Muscle layer of duodenum (tissue), 2 donors: ENCODE data around the gene CHRDL1.

Experiments used
- H3K27ac ChIP-seq: one replicate; pipeline ENCODE4 v1.7.0; 2013; ENCODE audit warnings: mild to moderate bottlenecking, low read length
- H3K27me3 ChIP-seq: one replicate; pipeline ENCODE4 v1.7.0; 2013; ENCODE audit warnings: low read depth, mild to moderate bottlenecking, control low read depth, low read length
- H3K36me3 ChIP-seq, 2 donors: one replicate each; pipeline ENCODE4 v1.7.0; 2013; ENCODE audit warnings: low read length in 2 of 2, control low read depth in 1 of 2, mild to moderate bottlenecking in 1 of 2; ENCODE audit not compliant: insufficient read depth in 2 of 2, control insufficient read depth in 1 of 2
- H3K4me1 ChIP-seq, 2 donors: one replicate each; pipeline ENCODE4 v1.7.0; 2013; ENCODE audit warnings: low read length in 2 of 2, mild to moderate bottlenecking in 2 of 2, control low read depth in 1 of 2, moderate library complexity in 1 of 2; ENCODE audit not compliant: insufficient read depth in 2 of 2, control insufficient read depth in 1 of 2
- H3K4me3 ChIP-seq, 2 donors: one replicate each; pipeline ENCODE4 v1.7.0; 2013; ENCODE audit warnings: low read length in 2 of 2, low read depth in 1 of 2, mild to moderate bottlenecking in 1 of 2
- H3K9me3 ChIP-seq, 2 donors: one replicate each; pipeline ENCODE4 v1.7.0; 2013; ENCODE audit warnings: low read length in 2 of 2, control low read depth in 1 of 2, mild to moderate bottlenecking in 1 of 2; ENCODE audit not compliant: control insufficient read depth in 1 of 2
- donor health status: healthy.

The CHRDL1 gene

DNA sequence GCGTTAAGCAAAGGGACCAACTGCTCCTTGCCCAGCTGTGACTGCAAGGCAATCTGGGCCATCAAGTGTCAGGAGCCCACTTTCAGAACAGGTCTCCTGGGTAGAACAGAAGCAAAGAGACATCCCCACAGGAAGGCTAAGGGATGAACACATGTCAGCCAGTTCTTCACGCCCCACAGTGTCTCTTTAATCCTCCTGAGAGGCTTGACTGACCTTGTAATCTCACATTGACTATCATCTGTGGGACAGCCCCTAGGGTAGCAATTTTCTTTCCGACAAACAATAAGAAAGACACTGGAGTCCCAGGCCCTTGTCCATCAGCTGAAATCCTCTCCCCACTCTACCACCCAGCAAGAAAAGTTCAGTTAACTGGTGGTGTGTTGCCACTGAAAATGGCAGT, 1.0 kb downstream of the CHRDL1 start:
- Histone ChIP-seq H3K4me1 (peaks cover 0 to 7% of the 10 kb centered on the region in 2 donors), H3K27ac (peak overlapping the region; percentile 29), H3K36me3 (no peaks in the 10 kb centered on the region), H3K27me3 (no peaks in the 10 kb centered on the region), H3K4me3 (peak overlapping the region; percentile 42 to 60), H3K9me3 (no peaks in the 10 kb centered on the region)

DNA sequence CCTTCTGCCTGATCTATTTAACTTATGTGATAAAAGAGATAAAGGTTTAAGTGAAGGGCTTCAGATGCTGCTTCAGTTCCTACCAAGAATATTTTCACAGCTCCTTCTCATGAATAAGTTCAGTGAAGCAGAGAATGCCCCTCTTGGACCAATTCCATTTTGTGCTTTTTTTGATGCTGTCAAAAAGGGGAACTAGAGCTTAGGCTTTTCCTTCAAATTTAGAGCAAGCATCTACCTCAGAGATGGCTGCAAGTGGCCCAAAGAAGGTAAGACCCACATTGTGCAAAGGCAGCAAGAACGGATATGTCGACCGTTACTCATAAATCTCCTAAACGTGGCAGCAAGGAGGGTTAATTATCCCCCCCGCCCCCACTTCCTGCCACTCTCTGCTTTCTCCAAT, 4.5 kb downstream of the CHRDL1 start:
- Histone ChIP-seq H3K9me3 (no peaks in the 10 kb centered on the region), H3K27me3 (no peaks in the 10 kb centered on the region), H3K27ac (no peak overlapping the region), H3K4me3 (no peak overlapping the region), H3K36me3 (no peaks in the 10 kb centered on the region), H3K4me1 (peaks cover 0 to 4% of the 10 kb centered on the region in 2 donors)

DNA sequence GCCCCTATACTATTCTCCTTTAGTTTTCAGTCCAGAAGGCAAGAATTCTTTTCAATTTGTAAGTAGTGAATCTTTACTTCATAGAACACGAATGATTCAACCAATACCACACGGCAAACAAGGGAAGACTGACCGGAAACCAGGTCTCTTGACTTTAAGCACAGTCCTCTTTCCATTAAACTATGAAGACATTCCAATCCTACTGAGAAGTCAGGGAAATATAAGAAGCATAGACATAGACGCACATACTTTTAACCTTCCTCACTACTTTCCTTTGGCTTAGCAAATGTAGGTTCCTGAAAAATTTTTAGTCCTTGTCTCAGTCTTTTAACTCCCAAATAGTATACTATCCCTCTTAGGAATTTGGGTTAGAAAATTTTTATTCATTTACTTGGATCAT, 9.1 kb downstream of the CHRDL1 start:
- H3K27ac ChIP-seq = no peak overlapping the region
- H3K4me3 ChIP-seq = no peak overlapping the region
- no peaks in the 10 kb centered on the region for H3K36me3 ChIP-seq
- H3K9me3 ChIP-seq = no peaks in the 10 kb centered on the region
- no peaks in the 10 kb centered on the region for H3K27me3 ChIP-seq
- peaks cover 0 to 7% of the 10 kb centered on the region in 2 donors for H3K4me1 ChIP-seq

DNA sequence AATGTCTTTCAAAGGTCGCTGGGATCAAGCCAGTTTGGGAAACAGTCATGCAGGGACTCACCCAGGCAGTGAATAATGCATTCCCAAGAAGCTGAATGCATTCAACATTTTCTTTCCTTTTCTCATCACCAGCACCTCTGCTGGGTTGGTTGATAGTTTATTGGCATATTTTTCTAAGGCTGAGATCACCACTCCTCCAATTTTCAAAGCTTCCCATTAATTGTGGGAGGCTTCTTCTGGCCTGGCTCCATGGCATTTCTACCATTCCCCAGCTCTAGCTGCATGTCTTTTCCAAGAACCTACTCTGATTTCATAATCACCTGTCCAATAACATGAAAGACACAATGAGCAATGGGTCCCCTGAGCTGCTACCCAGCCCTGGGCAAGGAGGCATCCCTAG, 35.8 kb downstream of the CHRDL1 start:
- Histone ChIP-seq H3K27ac (no peak overlapping the region), H3K4me3 (no peak overlapping the region), H3K27me3 (no peaks in the 10 kb centered on the region), H3K9me3 (no peaks in the 10 kb centered on the region), H3K4me1 (no peaks in the 10 kb centered on the region), H3K36me3 (no peaks in the 10 kb centered on the region)

DNA sequence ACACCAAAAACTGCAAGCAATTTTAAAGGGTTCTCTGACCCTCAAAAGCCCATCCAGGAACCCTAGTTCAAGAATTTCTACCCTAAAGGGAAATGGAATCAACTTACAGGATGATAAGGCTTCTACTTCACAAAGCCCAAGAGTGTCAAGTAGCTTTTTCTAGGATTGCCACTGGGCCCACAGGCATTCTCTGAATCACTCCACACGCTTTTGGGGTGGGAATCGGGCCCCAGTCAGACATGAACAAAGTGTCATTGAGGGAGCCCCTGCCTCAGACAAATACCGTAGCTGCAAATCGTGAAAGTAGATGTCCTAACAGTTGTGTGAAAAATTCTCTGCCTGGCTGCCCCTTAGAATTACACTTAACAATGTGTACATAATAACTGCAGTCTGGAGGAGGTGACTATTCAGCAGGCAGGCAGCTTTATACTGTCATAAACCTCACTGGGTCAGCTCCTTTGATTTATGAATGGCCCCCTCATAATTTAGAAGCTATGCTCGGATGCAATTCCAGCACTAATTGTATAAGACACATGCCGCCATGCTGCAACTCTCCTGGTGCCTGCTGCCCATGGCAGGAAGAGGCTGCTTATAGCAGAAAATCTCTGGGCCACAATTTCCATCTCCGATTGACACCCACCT, 36.7 kb downstream of the CHRDL1 start:
- Histone ChIP-seq H3K9me3 (no peaks in the 10 kb centered on the region), H3K4me3 (no peak overlapping the region), H3K4me1 (no peaks in the 10 kb centered on the region), H3K36me3 (no peaks in the 10 kb centered on the region), H3K27me3 (no peaks in the 10 kb centered on the region), H3K27ac (no peak overlapping the region)

DNA sequence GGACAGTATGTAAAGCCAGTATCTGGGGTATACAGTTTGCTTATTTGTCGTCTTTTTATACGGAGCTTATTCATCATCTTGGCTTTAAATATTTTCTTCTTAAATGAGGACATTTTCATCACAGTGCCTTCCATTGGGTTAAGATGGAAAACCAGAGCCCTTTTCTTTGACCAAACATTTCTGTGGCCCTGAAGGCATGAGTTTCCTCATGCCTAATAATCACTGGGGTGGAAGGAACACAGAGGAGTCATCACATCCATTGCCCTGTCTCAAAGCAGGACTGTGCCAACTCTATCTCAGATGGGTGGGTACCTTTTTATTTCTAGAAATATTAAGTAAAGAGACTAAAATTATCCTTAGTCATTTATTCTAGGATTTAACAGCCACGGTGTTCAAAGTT, 40.0 kb downstream of the CHRDL1 start:
- Histone ChIP-seq H3K4me3 (no peak overlapping the region), H3K27ac (no peak overlapping the region), H3K4me1 (no peaks in the 10 kb centered on the region), H3K27me3 (no peaks in the 10 kb centered on the region), H3K36me3 (no peaks in the 10 kb centered on the region), H3K9me3 (no peaks in the 10 kb centered on the region)

DNA sequence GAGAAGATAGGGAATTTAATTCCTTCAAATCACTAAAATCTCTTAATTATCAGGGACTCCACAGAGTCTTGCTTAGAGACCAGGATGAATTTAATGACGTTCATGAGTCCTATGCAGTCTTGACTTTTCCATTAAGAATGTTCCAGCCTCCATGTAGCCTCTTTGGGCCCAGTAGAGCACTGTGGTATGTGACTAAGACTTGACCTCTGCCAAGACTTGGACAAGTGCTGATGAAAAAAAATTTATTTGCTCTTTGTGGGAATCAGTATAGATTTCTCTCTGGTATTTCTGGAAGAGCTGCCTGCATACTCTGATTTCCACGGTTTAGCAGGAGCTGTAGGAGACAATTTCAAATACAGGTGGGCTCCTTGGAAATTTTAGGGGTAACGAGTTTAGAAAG, 40.6 kb downstream of the CHRDL1 start:
- no peaks in the 10 kb centered on the region for H3K27me3 ChIP-seq
- no peaks in the 10 kb centered on the region for H3K4me1 ChIP-seq
- no peak overlapping the region for H3K27ac ChIP-seq

DNA sequence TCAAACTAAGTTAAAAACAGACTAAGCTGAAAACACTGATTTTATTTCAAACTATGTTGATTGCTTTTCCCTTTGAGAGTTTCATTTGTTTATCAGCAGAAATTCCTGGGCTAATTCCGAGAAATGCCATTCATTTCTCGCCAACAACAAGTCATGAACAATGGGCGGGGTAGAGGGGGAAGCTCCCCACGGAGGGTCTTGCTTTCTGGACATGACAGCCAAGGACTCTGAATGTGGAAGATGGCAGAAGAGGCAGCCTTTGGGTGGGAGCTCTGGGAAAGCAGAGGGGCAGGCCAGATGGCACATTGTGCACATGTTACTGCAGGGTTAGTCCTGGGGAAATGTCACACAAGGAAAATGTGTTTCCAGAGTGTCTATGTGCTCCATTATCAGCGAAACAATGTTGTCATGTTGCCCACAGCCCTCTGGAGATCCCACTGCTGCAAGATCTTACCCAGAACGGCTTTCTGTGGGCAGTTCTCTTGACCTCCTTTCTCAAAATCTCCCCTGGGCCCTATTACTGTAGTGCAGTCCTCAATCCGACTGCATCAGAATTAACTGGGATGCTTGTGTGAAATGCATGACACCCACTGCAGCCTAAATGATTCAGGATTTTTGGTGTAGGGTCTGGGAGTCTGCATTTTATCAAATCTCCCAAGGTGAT, 45.0 kb downstream of the CHRDL1 start:
- H3K4me3 ChIP-seq = no peak overlapping the region
- H3K27ac ChIP-seq = no peak overlapping the region
- H3K4me1 ChIP-seq = no peaks in the 10 kb centered on the region
- H3K9me3 ChIP-seq = no peaks in the 10 kb centered on the region
- no peaks in the 10 kb centered on the region for H3K27me3 ChIP-seq
- no peaks in the 10 kb centered on the region for H3K36me3 ChIP-seq

More for the DNA sequence above, 40.6 kb downstream of the CHRDL1 start:
- H3K36me3 ChIP-seq = no peaks in the 10 kb centered on the region
- H3K4me3 ChIP-seq = no peak overlapping the region
- H3K9me3 ChIP-seq = no peaks in the 10 kb centered on the region

DNA sequence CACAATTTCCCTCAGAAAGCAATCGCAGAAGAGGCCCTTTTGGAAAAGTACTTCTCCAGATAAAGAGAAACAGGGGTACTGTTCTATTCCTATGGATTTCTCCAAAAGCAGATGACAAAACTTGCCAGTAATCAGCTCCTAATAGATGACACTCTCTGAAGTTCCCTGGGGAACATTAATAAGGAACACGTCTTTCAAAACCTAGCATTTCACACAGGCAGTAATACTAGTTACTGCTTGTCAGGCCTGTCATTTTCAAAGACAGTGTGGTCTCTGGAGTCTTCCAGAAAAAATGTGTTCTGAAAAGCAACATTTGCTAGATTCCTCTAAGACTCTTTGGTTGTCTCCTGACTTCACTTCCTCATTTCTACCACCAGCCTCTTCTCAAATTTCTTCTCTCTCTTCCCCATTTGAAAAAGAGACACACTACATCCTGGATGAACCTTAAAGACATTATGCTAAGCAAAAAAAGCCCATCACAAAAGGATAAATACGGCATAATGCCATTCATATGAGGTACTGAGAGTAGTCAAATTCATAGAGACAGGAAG, 47.3 kb downstream of the CHRDL1 start:
- H3K4me1 ChIP-seq = peaks cover 0 to 9% of the 10 kb centered on the region in 2 donors
- no peak overlapping the region for H3K4me3 ChIP-seq
- H3K27ac ChIP-seq = no peak overlapping the region
- H3K27me3 ChIP-seq = no peaks in the 10 kb centered on the region
- no peaks in the 10 kb centered on the region for H3K36me3 ChIP-seq
- H3K9me3 ChIP-seq = no peaks in the 10 kb centered on the region

DNA sequence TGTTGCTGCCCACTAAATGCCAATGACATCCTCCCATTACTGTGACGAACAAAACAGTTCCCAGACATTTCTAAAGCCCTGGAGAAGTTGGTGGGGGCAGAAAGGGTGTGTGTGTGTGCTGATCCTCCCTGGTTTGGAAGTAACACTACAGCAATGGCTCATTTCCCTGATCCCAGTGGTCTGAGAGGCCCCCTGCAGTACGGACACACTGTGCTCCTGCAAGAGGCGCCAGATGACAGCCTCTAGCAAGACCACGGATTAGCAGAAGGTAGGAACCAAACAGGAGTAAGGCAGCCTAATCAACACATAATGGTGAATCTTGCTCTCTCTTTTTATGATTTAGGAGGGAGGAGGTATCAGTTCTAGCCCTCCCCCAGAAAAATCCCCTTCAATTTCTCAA, 49.6 kb downstream of the CHRDL1 start:
- Histone ChIP-seq H3K27ac (no peak overlapping the region), H3K4me1 (peaks cover 0 to 9% of the 10 kb centered on the region in 2 donors), H3K9me3 (no peaks in the 10 kb centered on the region), H3K4me3 (no peak overlapping the region), H3K36me3 (no peaks in the 10 kb centered on the region), H3K27me3 (no peaks in the 10 kb centered on the region)

DNA sequence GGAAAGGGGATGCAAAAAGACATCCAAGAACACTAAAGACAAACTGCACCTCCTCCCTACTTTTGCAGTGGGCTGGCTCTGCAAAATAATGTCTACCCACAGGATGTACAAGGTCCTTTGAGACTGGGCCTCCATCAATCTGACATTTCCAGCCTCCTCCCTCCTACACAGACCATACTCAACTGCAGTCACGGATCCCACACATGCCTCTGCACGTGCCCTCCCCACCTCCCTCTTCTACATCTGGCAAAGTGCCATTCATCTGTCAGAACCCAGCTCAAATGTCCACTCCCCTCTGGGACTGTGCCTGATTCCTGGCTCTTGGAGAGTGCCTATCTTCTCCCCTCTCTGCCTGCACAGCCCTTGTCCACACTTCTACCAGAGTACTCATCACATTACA, 50.3 kb downstream of the CHRDL1 start:
- no peaks in the 10 kb centered on the region for H3K36me3 ChIP-seq
- H3K4me3 ChIP-seq = no peak overlapping the region
- no peaks in the 10 kb centered on the region for H3K27me3 ChIP-seq
- H3K9me3 ChIP-seq = no peaks in the 10 kb centered on the region
- H3K27ac ChIP-seq = no peak overlapping the region
- peaks cover 0 to 9% of the 10 kb centered on the region in 2 donors for H3K4me1 ChIP-seq
